GM21515 (cell line): Measurements from ENCODE around the gene TNFAIP1.

Source experiments
- ATAC-seq: cut with Tn5 transposase; IDR thresholded peaks from one replicate; pipeline ENCODE4 v1.9.1; 2021; ENCODE audit not compliant: unreplicated experiment

The TNFAIP1 gene

GRCh38 chr17:28370035-28370743 is 34.6 kb downstream of the TNFAIP1 start, which contains the start of gene VTN:
Gene VTN, minus strand, starts transcription at chr17:28370307. Its CDS starts 104 bp downstream, at chr17:28370203.
- ATAC-seq: no peak

- no peak for ATAC-seq
These were observed 35.2 kb downstream of the TNFAIP1 start for GRCh38 chr17:28370744-28371103.

- no peak for ATAC-seq
These were observed 36.0 kb downstream of the TNFAIP1 start, which contains the start of gene SARM1 for GRCh38 chr17:28371245-28372202. Gene SARM1, plus strand, starts transcription at chr17:28371694. Its CDS starts 339 bp downstream, at chr17:28372033.

- no peak for ATAC-seq
These were observed 36.8 kb downstream of the TNFAIP1 start for GRCh38 chr17:28372203-28372944.

- no peak for ATAC-seq
These were observed 37.3 kb downstream of the TNFAIP1 start for GRCh38 chr17:28372945-28373274.

- no peak for ATAC-seq
These were observed 44.5 kb downstream of the TNFAIP1 start for GRCh38 chr17:28379814-28380801.

GRCh38 chr17:28381141-28381825 is 45.7 kb downstream of the TNFAIP1 start:
- no peak for ATAC-seq

GRCh38 chr17:28384281-28385036 is 48.9 kb downstream of the TNFAIP1 start:
- no peak for ATAC-seq

GRCh38 chr17:28385037-28385400 is 49.5 kb downstream of the TNFAIP1 start:
- ATAC-seq: no peak

- ATAC-seq: no peak
These were observed 49.8 kb downstream of the TNFAIP1 start for GRCh38 chr17:28385406-28385805.

GRCh38 chr17:28386391-28386790 is 50.8 kb downstream of the TNFAIP1 start:
- no peak for ATAC-seq

- ATAC-seq: no peak
These were observed 52.5 kb downstream of the TNFAIP1 start for GRCh38 chr17:28388106-28388505.

- ATAC-seq: no peak
These were observed 54.6 kb downstream of the TNFAIP1 start for GRCh38 chr17:28390141-28390540.

GRCh38 chr17:28390563-28390962 is 55.0 kb downstream of the TNFAIP1 start:
- ATAC-seq: no peak

- no peak for ATAC-seq
These were observed 55.4 kb downstream of the TNFAIP1 start for GRCh38 chr17:28390984-28391383.

- no peak for ATAC-seq
These were observed 55.8 kb downstream of the TNFAIP1 start for GRCh38 chr17:28391401-28391800.

- ATAC-seq: no peak
These were observed 56.9 kb downstream of the TNFAIP1 start for GRCh38 chr17:28392491-28392890.

- ATAC-seq: no peak
These were observed 59.0 kb downstream of the TNFAIP1 start for GRCh38 chr17:28394337-28395116.
